A549 (cell line): ENCODE measurements around the gene PTPN13. TPM values are rescaled to one million over a fixed set of nuclear protein-coding genes. Genes with fewer than 3 reads are reported as not detected.

Experiments used
- ATAC-seq, 2 experiments: fragments of 200-7000 bp in 1 of 2; fragments of >200 bp in 1 of 2; cut with Nextera tagmentation in 1 of 2; cut with Tn5 transposase in 1 of 2; 3 replicates each; pipeline versions ENCODE4 v1.8.0 to v1.9.1; 2018 to 2020; ENCODE audit warnings: mild to moderate bottlenecking in 1 of 2, moderate library complexity in 1 of 2
- CTCF ChIA-PET: fragments of 300-600 bp; sonication (Branson Sonifier 250); formaldehyde crosslinking; extraction: SDS; loops from one replicate; lab custom pipeline; 2021; ENCODE audit warnings: antibody characterized with exemption, inconsistent platforms; lab: Yijun Ruan, JAX
- POLR2A ChIA-PET: fragments of 350-600 bp; formaldehyde crosslinking; extraction: SDS; loops from one replicate; lab custom pipeline; 2021; ENCODE audit warnings: antibody characterized with exemption, inconsistent platforms; lab: Yijun Ruan, JAX
- DNase-seq, 2 experiments: peaks; one replicate each; pipeline versions ENCODE4 v3.0.0 to v3.0.0-alpha.2; 2011 to 2016; ENCODE audit warnings: low read depth in 1 of 2, low spot score in 1 of 2
- FAIRE-seq: peaks from 2 replicates; lab custom pipeline; 2011; peaks lifted over from hg19 to GRCh38; lab: Jason Lieb, UNC
- H3K27ac ChIP-seq, 2 experiments: fragments of >200 bp; sonication (Bioruptor Twin); formaldehyde crosslinking; 3 replicates each; pipeline ENCODE4 v1.5.1; 2016 to 2017
- H3K4me1 ChIP-seq: fragments of >200 bp; sonication (Bioruptor Twin); formaldehyde crosslinking; 3 replicates; pipeline ENCODE4 v1.6.1; 2016
- H3K4me2 ChIP-seq: fragments of >200 bp; sonication (Bioruptor Twin); formaldehyde crosslinking; 3 replicates; pipeline ENCODE4 v1.6.1; 2016
- H3K4me3 ChIP-seq: fragments of >200 bp; sonication (Bioruptor Twin); formaldehyde crosslinking; 3 replicates; pipeline ENCODE4 v1.5.1; 2016
- H3K9me3 ChIP-seq: fragments of >200 bp; sonication (Bioruptor Twin); formaldehyde crosslinking; 3 replicates; pipeline ENCODE4 v1.6.1; 2016
- CBX2 ChIP-seq: fragments of 200-600 bp; sonication (generic); IDR thresholded peaks from 2 replicates; pipeline ENCODE4 v1.6.1; 2016; ENCODE audit warnings: low read depth, mild to moderate bottlenecking, borderline replicate concordance
- CEBPB ChIP-seq, 2 experiments: fragments of >200 bp in 1 of 2; sonication (Bioruptor Twin) in 1 of 2; formaldehyde crosslinking in 1 of 2; IDR thresholded peaks; 2 replicates each; pipeline ENCODE4 v1.6.1; 2012 to 2016
- EHMT2 ChIP-seq: fragments of 200-600 bp; sonication (generic); IDR thresholded peaks from 2 replicates; pipeline ENCODE4 v1.6.1; 2016; ENCODE audit warnings: antibody characterized with exemption, low read depth, mild to moderate bottlenecking, moderate library complexity
- EP300 ChIP-seq, 2 experiments: fragments of >200 bp; sonication (Bioruptor Twin); formaldehyde crosslinking; IDR thresholded peaks; 2 replicates in 1 of 2; 3 replicates in 1 of 2; pipeline ENCODE4 v1.6.1; 2016 to 2017
- GATA3 ChIP-seq: IDR thresholded peaks from 2 replicates; pipeline ENCODE4 v1.6.1; 2012; ENCODE audit warnings: borderline replicate concordance
- HDAC2 ChIP-seq: fragments of 200-600 bp; sonication (generic); IDR thresholded peaks from 2 replicates; pipeline ENCODE4 v1.6.1; 2016
- HEYL ChIP-seq: fragments of 250-450 bp; sonication (Bioruptor Pico); IDR thresholded peaks from 2 replicates; pipeline ENCODE4 v1.8.0; 2021; ENCODE audit warnings: mild to moderate bottlenecking, moderate library complexity
- HOXB5 ChIP-seq: fragments of 250-450 bp; sonication (Bioruptor Pico); IDR thresholded peaks from 2 replicates; pipeline ENCODE4 v1.5.0; 2020; ENCODE audit warnings: mild to moderate bottlenecking, moderate library complexity
- JUN ChIP-seq, 2 experiments: fragments of >200 bp; sonication (Bioruptor Twin); formaldehyde crosslinking; IDR thresholded peaks; 2 replicates in 1 of 2; 3 replicates in 1 of 2; pipeline ENCODE4 v1.6.1; 2016 to 2017
- JUNB ChIP-seq: fragments of >200 bp; sonication (Bioruptor Twin); formaldehyde crosslinking; IDR thresholded peaks from 2 replicates; pipeline ENCODE4 v1.6.1; 2016
- KDM1A ChIP-seq: fragments of 200-600 bp; sonication (generic); IDR thresholded peaks from 2 replicates; pipeline ENCODE4 v1.6.1; 2016; ENCODE audit warnings: low read depth, mild to moderate bottlenecking
- MAFK ChIP-seq: fragments of 450-650 bp; IDR thresholded peaks from 2 replicates; pipeline ENCODE4 v1.6.1; 2014; ENCODE audit not compliant: partially characterized antibody
- NPAS2 ChIP-seq: fragments of 250-450 bp; sonication (Bioruptor Pico); IDR thresholded peaks from 2 replicates; pipeline ENCODE4 v1.8.0; 2022; ENCODE audit warnings: mild to moderate bottlenecking, moderate library complexity, borderline replicate concordance
- POLR2A ChIP-seq: IDR thresholded peaks from 2 replicates; pipeline ENCODE4 v1.6.1; 2012; ENCODE audit warnings: mild to moderate bottlenecking, low read length
- POLR2AphosphoS2 ChIP-seq: conservative IDR thresholded peaks from 2 replicates; pipeline ENCODE4 v1.6.1; 2012; ENCODE audit warnings: low read length, improper control_type of control experiment, inconsistent platforms
- RCOR1 ChIP-seq: fragments of 150-350 bp; IDR thresholded peaks from 2 replicates; pipeline ENCODE4 v1.6.1; 2014; ENCODE audit warnings: antibody characterized with exemption, low read length, low read depth
- RNF2 ChIP-seq: fragments of 200-600 bp; sonication (generic); IDR thresholded peaks from 2 replicates; pipeline ENCODE4 v1.6.1; 2016; ENCODE audit warnings: low read depth, mild to moderate bottlenecking, antibody characterized with exemption, moderate library complexity, borderline replicate concordance
- SREBF2 ChIP-seq: fragments of 450-650 bp; IDR thresholded peaks from 2 replicates; pipeline ENCODE4 v1.6.1; 2014; ENCODE audit warnings: mild to moderate bottlenecking, moderate library complexity
- TFCP2L1 ChIP-seq: fragments of 250-450 bp; sonication (Bioruptor Pico); IDR thresholded peaks from 2 replicates; pipeline ENCODE4 v1.5.0; 2021; ENCODE audit warnings: mild to moderate bottlenecking
- ZSCAN20 ChIP-seq: fragments of 250-450 bp; sonication (Bioruptor Pico); IDR thresholded peaks from 2 replicates; pipeline ENCODE4 v1.8.0; 2022; ENCODE audit warnings: mild to moderate bottlenecking, moderate library complexity
- WGBS: methylation state at CpG from one replicate; pipeline ENCODE4 v1.1.6; 2017; ENCODE audit errors: missing lambda C conversion rate; 5-methylcytosine and 5-hydroxymethylcytosine counted together
- polyA plus RNA-seq, 4 experiments: library from polyadenylated mRNA; depleted of rRNA in 3 of 4; stranded (reverse); fragments of >200 nt; fragmentation: RNase III in 1 of 4; extraction: RNeasy Plus Mini Kit Qiagen cat#74134 plus additional on column Dnase treatment in 1 of 4; gene quantifications; 2 replicates in 3 of 4; 3 replicates in 1 of 4; pipeline ENCODE4 v1.2.3, GENCODE V29; 2011 to 2017
- TF ChIP-seq, protein P1 (sequence below): fragments of >200 bp; sonication (Bioruptor Twin); formaldehyde crosslinking; IDR thresholded peaks from 3 replicates; pipeline ENCODE4 v1.5.1; 2016
- TF ChIP-seq, protein P2 (sequence below): fragments of 150-350 bp; IDR thresholded peaks from 2 replicates; pipeline ENCODE4 v1.6.1; 2014; ENCODE audit warnings: low read depth, mild to moderate bottlenecking, low read length
- TF ChIP-seq, protein P3 (sequence below): fragments of >200 bp; sonication (Bioruptor Twin); formaldehyde crosslinking; IDR thresholded peaks from 3 replicates; pipeline ENCODE4 v1.6.1; 2016
- TF ChIP-seq, protein P4 (sequence below): IDR thresholded peaks from 2 replicates; pipeline ENCODE4 v1.6.1; 2012
- TF ChIP-seq, protein P5 (sequence below): fragments of >200 bp; sonication (Bioruptor Twin); formaldehyde crosslinking; IDR thresholded peaks from 2 replicates; pipeline ENCODE4 v1.6.1; 2016

Gene PTPN13
- polyA plus RNA-seq, 2 of the 4 experiments (the other 2 are of a cell fraction) = 10.4 to 13.3 TPM

DNA sequence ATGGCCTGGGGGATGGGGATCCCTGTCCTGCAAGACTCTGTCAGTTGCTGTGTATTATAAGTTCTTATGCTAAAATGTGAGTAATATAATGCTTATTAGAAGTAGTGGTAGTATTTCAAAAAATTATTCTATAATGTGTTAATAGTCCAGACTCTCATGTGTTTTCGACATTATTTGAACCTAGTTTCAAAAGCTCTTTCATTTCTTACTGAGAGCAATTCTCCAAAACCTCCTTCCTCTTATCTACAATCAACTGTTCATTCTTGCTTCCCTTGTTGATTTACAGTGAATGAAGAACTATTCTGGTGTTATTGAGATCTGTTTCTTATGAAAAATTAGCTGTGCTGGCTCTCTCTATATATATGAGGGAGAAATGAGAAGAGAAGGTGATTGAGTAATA is 32.9 kb upstream of the PTPN13 start:
- no peak overlapping the region for H3K27ac ChIP-seq
- ATAC-seq (no peak), DNase-seq (no peak), FAIRE-seq (no peak)
- POLR2A ChIA-PET = no interaction called here
- H3K9me3 ChIP-seq = no peaks in the 10 kb centered on the region
- no peak overlapping the region for H3K4me2 ChIP-seq
- no peak overlapping the region for H3K4me3 ChIP-seq
- TF ChIP-seq, protein P1, sequence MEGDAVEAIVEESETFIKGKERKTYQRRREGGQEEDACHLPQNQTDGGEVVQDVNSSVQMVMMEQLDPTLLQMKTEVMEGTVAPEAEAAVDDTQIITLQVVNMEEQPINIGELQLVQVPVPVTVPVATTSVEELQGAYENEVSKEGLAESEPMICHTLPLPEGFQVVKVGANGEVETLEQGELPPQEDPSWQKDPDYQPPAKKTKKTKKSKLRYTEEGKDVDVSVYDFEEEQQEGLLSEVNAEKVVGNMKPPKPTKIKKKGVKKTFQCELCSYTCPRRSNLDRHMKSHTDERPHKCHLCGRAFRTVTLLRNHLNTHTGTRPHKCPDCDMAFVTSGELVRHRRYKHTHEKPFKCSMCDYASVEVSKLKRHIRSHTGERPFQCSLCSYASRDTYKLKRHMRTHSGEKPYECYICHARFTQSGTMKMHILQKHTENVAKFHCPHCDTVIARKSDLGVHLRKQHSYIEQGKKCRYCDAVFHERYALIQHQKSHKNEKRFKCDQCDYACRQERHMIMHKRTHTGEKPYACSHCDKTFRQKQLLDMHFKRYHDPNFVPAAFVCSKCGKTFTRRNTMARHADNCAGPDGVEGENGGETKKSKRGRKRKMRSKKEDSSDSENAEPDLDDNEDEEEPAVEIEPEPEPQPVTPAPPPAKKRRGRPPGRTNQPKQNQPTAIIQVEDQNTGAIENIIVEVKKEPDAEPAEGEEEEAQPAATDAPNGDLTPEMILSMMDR = no peak
- TF ChIP-seq CEBPB (IDR thresholded peaks at IDR 0.05) (no peak), RCOR1 (no peak), EP300 (IDR thresholded peaks at IDR 0.05) (no peak), EHMT2 (no peak), POLR2A (no peak), MAFK (no peak), SREBF2 (no peak), HDAC2 (no peak)
- TF ChIP-seq, protein P2, sequence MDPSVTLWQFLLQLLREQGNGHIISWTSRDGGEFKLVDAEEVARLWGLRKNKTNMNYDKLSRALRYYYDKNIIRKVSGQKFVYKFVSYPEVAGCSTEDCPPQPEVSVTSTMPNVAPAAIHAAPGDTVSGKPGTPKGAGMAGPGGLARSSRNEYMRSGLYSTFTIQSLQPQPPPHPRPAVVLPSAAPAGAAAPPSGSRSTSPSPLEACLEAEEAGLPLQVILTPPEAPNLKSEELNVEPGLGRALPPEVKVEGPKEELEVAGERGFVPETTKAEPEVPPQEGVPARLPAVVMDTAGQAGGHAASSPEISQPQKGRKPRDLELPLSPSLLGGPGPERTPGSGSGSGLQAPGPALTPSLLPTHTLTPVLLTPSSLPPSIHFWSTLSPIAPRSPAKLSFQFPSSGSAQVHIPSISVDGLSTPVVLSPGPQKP = no peak
- H3K4me1 ChIP-seq = no peaks in the 10 kb centered on the region; the same call in 1 of the 3 replicates
- 90% methylated on average over 1 of the region's 1 CpG for WGBS
- CTCF ChIA-PET = no interaction called here

DNA sequence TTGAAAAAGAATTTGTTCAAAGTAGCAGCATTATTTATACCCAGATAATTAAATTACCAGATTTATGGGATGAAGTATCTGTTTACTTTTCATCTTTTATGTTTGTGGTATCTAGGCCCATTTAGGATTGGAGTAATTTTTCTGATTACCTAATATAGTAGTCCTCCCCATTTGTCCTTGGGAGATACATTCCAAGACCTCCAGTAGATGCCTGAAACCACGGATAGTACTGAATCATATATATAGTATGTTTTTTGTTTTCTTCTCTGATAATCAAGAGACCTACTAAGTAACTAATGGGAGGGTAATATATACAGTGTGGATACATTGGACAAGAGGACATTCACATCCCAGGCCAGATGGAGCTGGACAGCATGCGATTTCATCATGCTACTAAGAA is 30.7 kb upstream of the PTPN13 start:
- ATAC-seq (no peak), DNase-seq (no peak), FAIRE-seq (no peak)
- Histone ChIP-seq H3K9me3 (no peaks in the 10 kb centered on the region), H3K4me2 (no peak overlapping the region), H3K4me1 (no peaks in the 10 kb centered on the region), H3K27ac (no peak overlapping the region), H3K4me3 (no peak overlapping the region)
- ChIA-PET CTCF (interaction anchor here (1.1 kb wide), 1 partner anchor 64 kb away, joined by 3 read pairs; no protein-coding TSS in a partner anchor), POLR2A (interaction anchor here (0.5 kb wide), 1 partner anchor 13 kb away, joined by 6 read pairs; no protein-coding TSS in a partner anchor)
- TF ChIP-seq NPAS2 (CRISPR knock-in tag) = no peak
- no peak for TF ChIP-seq SREBF2
- no peak for TF ChIP-seq TFCP2L1
- TF ChIP-seq GATA3 = no peak
- no peak for TF ChIP-seq JUNB
- TF ChIP-seq CEBPB (IDR thresholded peaks at IDR 0.05) = no peak
- TF ChIP-seq POLR2AphosphoS2 = no peak
- no peak for TF ChIP-seq JUN (IDR thresholded peaks at IDR 0.05)
- TF ChIP-seq, protein P3, sequence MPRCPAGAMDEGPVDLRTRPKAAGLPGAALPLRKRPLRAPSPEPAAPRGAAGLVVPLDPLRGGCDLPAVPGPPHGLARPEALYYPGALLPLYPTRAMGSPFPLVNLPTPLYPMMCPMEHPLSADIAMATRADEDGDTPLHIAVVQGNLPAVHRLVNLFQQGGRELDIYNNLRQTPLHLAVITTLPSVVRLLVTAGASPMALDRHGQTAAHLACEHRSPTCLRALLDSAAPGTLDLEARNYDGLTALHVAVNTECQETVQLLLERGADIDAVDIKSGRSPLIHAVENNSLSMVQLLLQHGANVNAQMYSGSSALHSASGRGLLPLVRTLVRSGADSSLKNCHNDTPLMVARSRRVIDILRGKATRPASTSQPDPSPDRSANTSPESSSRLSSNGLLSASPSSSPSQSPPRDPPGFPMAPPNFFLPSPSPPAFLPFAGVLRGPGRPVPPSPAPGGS = no peak
- 82% methylated on average over 2 of the region's 2 CpGs for WGBS

DNA sequence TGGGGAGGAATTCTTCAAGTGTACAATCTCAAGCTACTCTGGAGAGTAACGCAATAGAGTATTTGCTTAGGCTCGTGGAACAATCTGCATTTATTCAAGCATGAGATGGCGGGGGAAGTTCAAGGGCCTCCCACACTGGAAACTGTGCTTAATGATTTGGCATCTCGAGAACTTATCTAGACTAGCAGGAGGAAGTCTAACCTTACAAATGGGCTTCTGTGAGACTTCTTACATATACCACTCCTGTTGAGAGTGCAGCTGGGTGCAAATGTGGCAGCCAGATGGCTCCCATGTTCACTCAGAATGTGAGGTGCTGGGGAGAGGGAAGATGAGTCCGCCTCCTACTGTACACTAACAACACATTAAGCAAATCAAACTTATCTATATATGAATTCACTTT is 29.3 kb upstream of the PTPN13 start:
- ATAC-seq = no peak
- Histone ChIP-seq H3K4me2 (no peak overlapping the region), H3K9me3 (no peaks in the 10 kb centered on the region), H3K4me1 (no peaks in the 10 kb centered on the region), H3K4me3 (no peak overlapping the region), H3K27ac (no peak overlapping the region)
- no peak for FAIRE-seq
- DNase-seq = no peak
- CTCF ChIA-PET = interaction anchor here (1.1 kb wide), 1 partner anchor 65 kb away, joined by 3 read pairs; no protein-coding TSS in a partner anchor
- 92% methylated on average over 5 of the region's 5 CpGs for WGBS
- POLR2A ChIA-PET = no interaction called here
- TF ChIP-seq HOXB5 = no peak
- TF ChIP-seq, protein P3 = no peak
- TF ChIP-seq, protein P4, sequence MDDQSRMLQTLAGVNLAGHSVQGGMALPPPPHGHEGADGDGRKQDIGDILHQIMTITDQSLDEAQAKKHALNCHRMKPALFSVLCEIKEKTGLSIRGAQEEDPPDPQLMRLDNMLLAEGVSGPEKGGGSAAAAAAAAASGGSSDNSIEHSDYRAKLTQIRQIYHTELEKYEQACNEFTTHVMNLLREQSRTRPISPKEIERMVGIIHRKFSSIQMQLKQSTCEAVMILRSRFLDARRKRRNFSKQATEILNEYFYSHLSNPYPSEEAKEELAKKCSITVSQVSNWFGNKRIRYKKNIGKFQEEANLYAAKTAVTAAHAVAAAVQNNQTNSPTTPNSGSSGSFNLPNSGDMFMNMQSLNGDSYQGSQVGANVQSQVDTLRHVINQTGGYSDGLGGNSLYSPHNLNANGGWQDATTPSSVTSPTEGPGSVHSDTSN = no peak
- no peak for TF ChIP-seq HEYL (CRISPR knock-in tag)
- TF ChIP-seq, protein P1 = no peak
- TF ChIP-seq KDM1A = no peak
- TF ChIP-seq GATA3 = no peak
- no peak for TF ChIP-seq ZSCAN20 (CRISPR knock-in tag)
- TF ChIP-seq, protein P5, sequence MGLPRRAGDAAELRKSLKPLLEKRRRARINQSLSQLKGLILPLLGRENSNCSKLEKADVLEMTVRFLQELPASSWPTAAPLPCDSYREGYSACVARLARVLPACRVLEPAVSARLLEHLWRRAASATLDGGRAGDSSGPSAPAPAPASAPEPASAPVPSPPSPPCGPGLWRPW = no peak
- no peak for TF ChIP-seq CBX2
- no peak for TF ChIP-seq RNF2
